GM23338 (cell line): ENCODE data around the gene WDR45B. TPM values are rescaled to one million over a fixed set of nuclear protein-coding genes. Genes with fewer than 3 reads are reported as not detected.

Experiments used
- ATAC-seq: fragments of 200-7000 bp; cut with Tn5 transposase; 3 replicates; pipeline ENCODE4 v1.9.1; 2020
- DNase-seq: peaks from one replicate; pipeline ENCODE4 v3.0.0-alpha.2; 2015; ENCODE audit warnings: low spot score
- H2AFZ ChIP-seq: fragments of 200-600 bp; sonication (generic); 2 replicates; pipeline ENCODE4 v1.8.0; 2016; ENCODE audit warnings: antibody characterized with exemption, mild to moderate bottlenecking, moderate library complexity
- H3F3A ChIP-seq: fragments of 200-600 bp; sonication (generic); replicated peaks from 2 replicates; pipeline ENCODE4 v1.8.0; 2017; ENCODE audit warnings: antibody characterized with exemption, mixed run types, low read depth
- H3K27ac ChIP-seq: fragments of 200-600 bp; sonication (generic); 2 replicates; pipeline ENCODE4 v1.6.1; 2016; ENCODE audit warnings: low read depth
- H3K27me3 ChIP-seq: fragments of 200-600 bp; sonication (generic); 2 replicates; pipeline ENCODE4 v1.8.0; 2016; ENCODE audit warnings: mild to moderate bottlenecking, mixed run types, moderate library complexity; ENCODE audit not compliant: insufficient read depth
- H3K36me3 ChIP-seq: fragments of 200-600 bp; sonication (generic); 2 replicates; pipeline ENCODE4 v1.8.0; 2016; ENCODE audit warnings: mild to moderate bottlenecking; ENCODE audit not compliant: insufficient read depth
- H3K4me1 ChIP-seq: fragments of 200-600 bp; sonication (generic); 2 replicates; pipeline ENCODE4 v1.8.0; 2016; ENCODE audit warnings: mild to moderate bottlenecking, moderate library complexity; ENCODE audit not compliant: insufficient read depth
- H3K4me2 ChIP-seq: fragments of 200-600 bp; sonication (generic); 2 replicates; pipeline ENCODE4 v1.7.1; 2017; ENCODE audit warnings: mixed run types
- H3K4me3 ChIP-seq: fragments of 200-600 bp; sonication (generic); 2 replicates; pipeline ENCODE4 v1.6.1; 2016; ENCODE audit warnings: mixed run types
- H3K79me2 ChIP-seq: fragments of 200-600 bp; sonication (generic); replicated peaks from 2 replicates; pipeline ENCODE4 v1.8.0; 2017; ENCODE audit warnings: mild to moderate bottlenecking; ENCODE audit not compliant: insufficient read depth
- H3K9me2 ChIP-seq: fragments of 200-600 bp; sonication (generic); 2 replicates; pipeline ENCODE4 v1.8.0; 2017; ENCODE audit not compliant: insufficient read depth
- H4K20me1 ChIP-seq: fragments of 200-600 bp; sonication (generic); replicated peaks from 2 replicates; pipeline ENCODE4 v1.8.0; 2017; ENCODE audit warnings: mild to moderate bottlenecking; ENCODE audit not compliant: insufficient read depth
- H3K27ac Mint-ChIP-seq: 2 replicates; pipeline ENCODE4 v1.8.0; 2020; ENCODE audit warnings: inconsistent platforms, mild to moderate bottlenecking, moderate library complexity, mixed read lengths
- H3K27me3 Mint-ChIP-seq: 3 replicates; pipeline ENCODE4 v1.8.0; 2022; ENCODE audit warnings: low read depth, mild to moderate bottlenecking, moderate library complexity, mixed read lengths, inconsistent platforms; ENCODE audit not compliant: insufficient read depth, poor library complexity
- H3K36me3 Mint-ChIP-seq: 3 replicates; pipeline ENCODE4 v1.8.0; 2021; ENCODE audit warnings: low read depth, mild to moderate bottlenecking, inconsistent platforms, moderate library complexity, mixed read lengths
- H3K4me1 Mint-ChIP-seq: 3 replicates; pipeline ENCODE4 v1.8.0; 2020; ENCODE audit warnings: mild to moderate bottlenecking, inconsistent platforms, mixed read lengths
- H3K4me3 Mint-ChIP-seq: 3 replicates; pipeline ENCODE4 v1.8.0; 2021; ENCODE audit warnings: moderate library complexity, mild to moderate bottlenecking, inconsistent platforms, mixed read lengths
- H3K9me3 Mint-ChIP-seq: 3 replicates; pipeline ENCODE4 v1.8.0; 2020; ENCODE audit warnings: moderate library complexity, mild to moderate bottlenecking, inconsistent platforms, mixed read lengths
- CTCF ChIP-seq, 2 experiments: fragments of 200-600 bp in 1 of 2; sonication (generic) in 1 of 2; conservative IDR thresholded peaks; 2 replicates each; pipeline versions ENCODE4 v1.5.1 to v1.6.1; 2016 to 2017; ENCODE audit warnings: antibody characterized with exemption in 2 of 2, low read depth in 2 of 2, mild to moderate bottlenecking in 2 of 2, moderate library complexity in 1 of 2
- EZH2 ChIP-seq: fragments of 200-600 bp; sonication (generic); IDR thresholded peaks from one replicate; pipeline ENCODE4 v1.8.0; 2017; ENCODE audit warnings: antibody characterized with exemption, mild to moderate bottlenecking, low read depth; ENCODE audit not compliant: unreplicated experiment
- EZH2phosphoT487 ChIP-seq: fragments of 200-600 bp; sonication (generic); IDR thresholded peaks from one replicate; pipeline ENCODE4 v1.8.1; 2018; ENCODE audit warnings: antibody characterized with exemption; ENCODE audit not compliant: unreplicated experiment
- NANOG ChIP-seq: IDR thresholded peaks from 2 replicates; pipeline ENCODE4 v1.6.1; 2016; ENCODE audit warnings: antibody characterized with exemption, borderline replicate concordance
- REST ChIP-seq: IDR thresholded peaks from one replicate; pipeline ENCODE4 v1.6.1; 2018; ENCODE audit warnings: antibody characterized with exemption; ENCODE audit not compliant: unreplicated experiment
- STAT1 ChIP-seq: IDR thresholded peaks from one replicate; pipeline ENCODE4 v1.6.1; 2016; ENCODE audit warnings: antibody characterized with exemption; ENCODE audit not compliant: unreplicated experiment
- ZNF114 ChIP-seq: fragments of 250-450 bp; sonication (Bioruptor Pico); IDR thresholded peaks from 2 replicates; pipeline ENCODE4 v1.5.0; 2020; ENCODE audit warnings: mild to moderate bottlenecking, moderate library complexity
- microRNA-seq: library from miRNA; unstranded; fragments of <30 nt; microRNA quantifications from one replicate; pipeline ENCODE4, GENCODE V29; 2017
- polyA plus RNA-seq: library from polyadenylated mRNA; unstranded; fragments of >200 nt; fragmentation: Nextera tagmentation; extraction: Ambion mirVana; gene quantifications from 2 replicates; pipeline ENCODE4 v1.2.1, GENCODE V29; 2016
- small RNA-seq: library from RNA; depleted of rRNA; stranded (forward); fragments of <200 nt; gene quantifications from one replicate; pipeline ENCODE3, GENCODE V24; 2014; ENCODE audit warnings: low replicate concordance
- total RNA-seq: library from RNA; depleted of rRNA; stranded (reverse); fragments of >200 nt; shearing (Covaris generic); gene quantifications from 2 replicates; pipeline ENCODE4 v1.2.3, GENCODE V29; 2014; rRNA removed

The WDR45B gene
- total and polyA plus RNA-seq, 2 experiments from 2014 or later: 69.4 to 96.4 TPM

DNA sequence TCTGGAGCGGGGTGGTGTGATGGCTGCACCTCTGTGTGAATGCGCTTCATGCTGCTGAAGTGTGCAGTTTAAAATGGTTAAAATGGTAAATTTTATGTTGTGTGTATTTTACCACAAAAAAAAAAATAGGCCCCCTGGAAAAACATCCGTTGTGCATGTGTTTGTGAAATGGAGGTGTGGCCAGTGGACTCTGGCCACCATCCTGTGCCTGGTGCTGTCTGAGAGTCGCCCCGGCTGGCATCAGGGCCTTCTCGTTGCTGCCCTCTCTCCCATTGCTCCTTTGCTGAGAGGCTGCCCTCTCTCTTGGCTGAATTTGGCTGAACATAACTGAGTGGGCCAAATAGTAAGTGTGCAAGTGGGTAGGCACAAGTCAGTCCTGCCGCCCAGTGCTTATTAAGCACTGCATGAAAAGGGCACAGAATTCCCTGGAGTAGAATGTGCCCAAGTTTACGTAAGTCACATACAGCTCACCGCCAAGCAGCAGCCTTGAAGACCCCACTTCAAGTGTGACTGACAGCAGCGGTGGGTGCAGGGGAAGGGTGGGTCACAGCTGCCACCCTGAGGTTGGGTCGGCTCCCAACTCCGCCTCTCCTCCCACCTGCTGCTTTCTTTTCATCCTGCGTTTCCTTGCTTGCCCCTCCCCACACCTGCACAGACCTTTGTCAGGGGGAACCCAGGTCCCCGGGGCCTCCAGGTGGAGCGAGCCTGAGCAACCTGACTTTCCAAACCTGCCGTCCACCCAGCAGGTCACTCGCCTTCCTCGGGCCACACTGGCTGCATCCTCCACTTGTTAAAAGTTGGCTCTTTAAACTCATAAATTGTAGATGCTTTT is 81.9 kb downstream of the WDR45B start (continued):
- TF ChIP-seq STAT1 (no peak), EZH2 (no peak)

- no peak overlapping the region for H3K27ac Mint-ChIP-seq
- DNase-seq: no peak
- H3K4me1 Mint-ChIP-seq: peaks cover 22% of the 10 kb centered on the region
- H3K27ac ChIP-seq: no peak overlapping the region
- H3K36me3 ChIP-seq: peaks cover 18% of the 10 kb centered on the region
- no peaks in the 10 kb centered on the region for H3K27me3 ChIP-seq
- peaks cover 5% of the 10 kb centered on the region; the same call in 1 of the 2 replicates for H3F3A ChIP-seq
- H3K36me3 Mint-ChIP-seq: peaks cover 32% of the 10 kb centered on the region
- no peaks in the 10 kb centered on the region for H3K9me2 ChIP-seq
- H3K9me3 Mint-ChIP-seq: no peaks in the 10 kb centered on the region
- H4K20me1 ChIP-seq: peaks cover 70% of the 10 kb centered on the region
- peaks cover 11% of the 10 kb centered on the region for H3K27me3 Mint-ChIP-seq
- H3K4me1 ChIP-seq: no peaks in the 10 kb centered on the region
- peaks cover 94% of the 10 kb centered on the region for H3K79me2 ChIP-seq
- H2AFZ ChIP-seq: no peak overlapping the region
- H3K4me3 Mint-ChIP-seq: no peak overlapping the region
- TF ChIP-seq REST: no peak
- TF ChIP-seq EZH2phosphoT487: no peak
- no peak for TF ChIP-seq CTCF (conservative IDR thresholded peaks at IDR 0.05; ENCODE audit: low read depth in 2 of 2)
- TF ChIP-seq ZNF114: no peak
- no peak for TF ChIP-seq NANOG
- ATAC-seq: no peak
- H3K4me3 ChIP-seq: no peak overlapping the region
- H3K4me2 ChIP-seq: no peak overlapping the region
These were observed 82.7 kb downstream of the WDR45B start for GRCh38 chr17:82565551-82565950.

Small RNA genes lying within 50 kb of the gene (microRNA-seq; reads per million reads assigned to microRNA genes)
- not detected for gene MIR4525

Small RNA genes lying within 50 kb of the gene (small RNA-seq; reads per million reads assigned to genes)
- not detected for gene MIR4525

Other genes with a start within 250 kb of the WDR45B start
- 23.1 and 31.1 TPM in 2 replicates for gene HEXD, start 230.1 kb downstream of the WDR45B start, total RNA-seq
- gene HEXD, start 230.1 kb downstream of the WDR45B start, polyA plus RNA-seq: 11.0 and 11.9 TPM in 2 replicates
- 24.6 and 30.8 TPM in 2 replicates for gene OGFOD3, start 229.9 kb downstream of the WDR45B start, total RNA-seq
- gene OGFOD3, start 229.9 kb downstream of the WDR45B start, polyA plus RNA-seq: 9.6 and 10.6 TPM in 2 replicates
- 61.2 and 72.4 TPM in 2 replicates for gene CYBC1, start 197.7 kb downstream of the WDR45B start, total RNA-seq
- 22.5 and 24.7 TPM in 2 replicates for gene CYBC1, start 197.7 kb downstream of the WDR45B start, polyA plus RNA-seq
- gene NARF, start 189.7 kb downstream of the WDR45B start, total RNA-seq: 66.1 and 83.8 TPM in 2 replicates
- 67.1 and 69.5 TPM in 2 replicates for gene NARF, start 189.7 kb downstream of the WDR45B start, polyA plus RNA-seq
- 62.4 and 66.0 TPM in 2 replicates for gene FOXK2, start 128.7 kb downstream of the WDR45B start, total RNA-seq
- 12.2 and 12.3 TPM in 2 replicates for gene FOXK2, start 128.7 kb downstream of the WDR45B start, polyA plus RNA-seq
- gene RAB40B, start 50.3 kb upstream of the WDR45B start, total RNA-seq: 5.2 and 10.8 TPM in 2 replicates
- 2.8 and 4.2 TPM in 2 replicates for gene RAB40B, start 50.3 kb upstream of the WDR45B start, polyA plus RNA-seq
- 13.2 and 15.9 TPM in 2 replicates for gene FN3KRP, start 68.3 kb upstream of the WDR45B start, total RNA-seq
- gene FN3KRP, start 68.3 kb upstream of the WDR45B start, polyA plus RNA-seq: 15.1 and 16.7 TPM in 2 replicates
- 11.0 and 12.9 TPM in 2 replicates for gene FN3K, start 87.2 kb upstream of the WDR45B start, total RNA-seq
- 5.3 TPM in 2 replicates for gene FN3K, start 87.2 kb upstream of the WDR45B start, polyA plus RNA-seq
- 116 and 122 TPM in 2 replicates for gene TBCD, start 103.6 kb upstream of the WDR45B start, total RNA-seq
- gene TBCD, start 103.6 kb upstream of the WDR45B start, polyA plus RNA-seq: 72.4 and 75.0 TPM in 2 replicates
- gene ZNF750, start 191.6 kb upstream of the WDR45B start, total RNA-seq: 0.17 TPM in 1 of 2 replicates, not detected in the other
- 0.13 and 0.19 TPM in 2 replicates for gene ZNF750, start 191.6 kb upstream of the WDR45B start, polyA plus RNA-seq